ENCODE measurements around the gene ANKRD16. TPM values are rescaled to one million over a fixed set of nuclear protein-coding genes. Genes with fewer than 3 reads are reported as not detected.
"Not testable (repeated sequence)": the region's sequence is repeated elsewhere in the genome, so short reads cannot be mapped to it uniquely, and the experiment has no call there.

The ANKRD16 gene
- total RNA-seq, 2 donors from 2014 or later: 3.2 to 4.0 TPM

DNA sequence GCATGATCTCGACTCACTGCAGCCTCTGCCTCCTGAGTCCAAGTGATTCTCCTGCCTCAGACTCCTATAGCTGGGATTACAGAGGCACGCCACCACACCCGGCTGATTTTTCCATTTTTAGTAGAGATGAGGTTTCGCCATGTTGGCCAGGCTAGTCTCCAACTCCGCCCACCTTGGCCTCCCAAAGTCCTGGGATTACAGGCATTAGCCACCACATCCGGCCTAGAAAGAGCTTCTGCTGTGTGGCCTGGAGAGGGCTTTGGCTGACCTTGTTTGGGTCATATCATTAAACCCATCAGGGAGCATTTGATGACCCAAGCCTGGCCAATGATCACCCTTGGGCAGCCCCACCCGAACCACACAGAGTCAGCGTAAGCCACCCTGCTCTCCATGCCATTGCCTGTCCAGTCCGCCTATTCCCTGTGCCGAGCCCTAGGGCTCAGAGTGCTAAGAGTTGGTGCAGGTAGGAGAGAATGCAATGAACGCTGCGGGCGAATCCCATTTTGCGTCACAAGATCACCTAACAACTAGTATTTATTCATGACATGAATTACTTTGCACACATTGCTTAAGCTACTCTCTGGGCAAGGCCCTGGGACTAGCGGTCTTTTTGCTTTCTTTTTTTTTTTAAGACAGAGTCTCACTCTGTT lies 54.1 kb downstream of the ANKRD16 start:
- Mint-ChIP-seq H3K36me3 (ENCODE audit: low read depth) (no peaks in the 10 kb centered on the region), H3K4me1 (peaks cover 2% of the 10 kb centered on the region), H3K4me3 (no peak overlapping the region), H3K27ac (no peak overlapping the region), H3K27me3 (peaks cover 6% of the 10 kb centered on the region)
- DNase-seq (no peak), ATAC-seq (no peak)
- H3K9me3 ChIP-seq (ENCODE audit: control insufficient read depth, low read length, poor library complexity, severe bottlenecking): no peaks in the 10 kb centered on the region

DNA sequence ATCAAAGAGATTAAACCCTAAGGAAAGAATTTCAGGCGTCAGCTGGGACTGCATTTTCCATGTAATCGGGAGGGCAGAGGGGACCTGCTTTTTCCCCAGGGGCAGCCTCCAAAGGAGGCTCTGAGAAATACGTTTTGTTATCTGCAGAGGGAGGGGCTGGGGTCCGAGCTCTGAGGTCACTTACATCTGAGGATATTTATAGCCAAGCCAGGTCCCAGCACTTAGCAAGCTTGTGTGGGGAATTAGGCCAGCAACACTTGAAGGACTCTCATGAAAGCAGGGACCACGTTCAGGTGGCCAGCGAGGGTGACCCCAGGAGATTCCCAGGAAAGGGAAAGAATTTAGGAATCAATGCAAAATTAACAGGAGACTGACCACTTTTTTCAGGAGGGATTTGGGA lies 55.9 kb downstream of the ANKRD16 start:
- Mint-ChIP-seq H3K4me1 (peaks cover 2% of the 10 kb centered on the region), H3K27ac (no peak overlapping the region), H3K27me3 (peaks cover 6% of the 10 kb centered on the region), H3K4me3 (no peak overlapping the region), H3K36me3 (ENCODE audit: low read depth) (no peaks in the 10 kb centered on the region)
- H3K9me3 ChIP-seq (ENCODE audit: control insufficient read depth, low read length, poor library complexity, severe bottlenecking): no peaks in the 10 kb centered on the region
- no peak for DNase-seq
- no peak for ATAC-seq

DNA sequence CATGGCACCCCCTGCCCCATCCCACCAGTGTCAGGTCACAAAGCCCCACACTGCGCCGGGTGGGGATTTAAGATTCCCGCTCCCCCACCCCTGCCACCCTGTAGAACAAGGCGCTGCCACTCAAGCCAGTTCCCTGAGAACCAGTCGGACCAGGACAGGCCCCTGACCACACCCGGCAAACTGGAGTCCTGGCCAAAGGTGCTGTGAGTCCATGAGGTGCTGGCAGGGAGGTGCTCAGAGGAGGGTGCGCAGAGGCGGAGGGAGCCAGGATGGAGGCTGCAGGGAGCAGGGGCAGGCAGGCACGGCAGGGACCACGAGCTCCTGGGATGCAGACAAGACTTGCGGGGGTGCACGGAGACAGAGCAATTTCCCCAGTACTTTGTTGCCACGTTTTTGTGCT lies 56.7 kb downstream of the ANKRD16 start:
- Mint-ChIP-seq H3K27ac (no peak overlapping the region), H3K27me3 (peaks cover under 1% of the 10 kb centered on the region), H3K36me3 (ENCODE audit: low read depth) (no peaks in the 10 kb centered on the region), H3K4me1 (peaks cover 2% of the 10 kb centered on the region), H3K4me3 (no peak overlapping the region)
- no peak for DNase-seq
- no peaks in the 10 kb centered on the region for H3K9me3 ChIP-seq (ENCODE audit: control insufficient read depth, low read length, poor library complexity, severe bottlenecking)
- ATAC-seq: no peak

DNA sequence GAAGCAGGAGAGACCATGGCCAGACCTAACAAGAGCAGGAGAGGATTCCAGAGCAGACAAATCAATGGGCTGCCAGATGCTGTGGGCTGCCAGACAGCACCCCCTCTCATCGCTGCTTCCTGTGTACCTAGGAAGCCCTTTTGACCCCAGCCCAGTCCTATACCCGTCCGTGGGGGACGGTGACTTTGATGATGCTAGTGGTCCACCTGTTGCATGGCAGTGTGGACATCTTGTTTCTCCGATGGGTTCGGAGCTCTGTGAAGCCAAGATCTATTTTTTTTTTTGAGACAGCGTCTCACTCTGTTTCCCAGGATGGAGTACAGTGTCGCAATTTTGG lies 58.3 kb downstream of the ANKRD16 start:
- Mint-ChIP-seq H3K27ac (no peak overlapping the region), H3K36me3 (ENCODE audit: low read depth) (no peaks in the 10 kb centered on the region), H3K27me3 (no peaks in the 10 kb centered on the region), H3K4me3 (no peak overlapping the region), H3K4me1 (peaks cover 2% of the 10 kb centered on the region)
- DNase-seq (no peak), ATAC-seq (no peak)
- H3K9me3 ChIP-seq (ENCODE audit: control insufficient read depth, low read length, poor library complexity, severe bottlenecking): no peaks in the 10 kb centered on the region

DNA sequence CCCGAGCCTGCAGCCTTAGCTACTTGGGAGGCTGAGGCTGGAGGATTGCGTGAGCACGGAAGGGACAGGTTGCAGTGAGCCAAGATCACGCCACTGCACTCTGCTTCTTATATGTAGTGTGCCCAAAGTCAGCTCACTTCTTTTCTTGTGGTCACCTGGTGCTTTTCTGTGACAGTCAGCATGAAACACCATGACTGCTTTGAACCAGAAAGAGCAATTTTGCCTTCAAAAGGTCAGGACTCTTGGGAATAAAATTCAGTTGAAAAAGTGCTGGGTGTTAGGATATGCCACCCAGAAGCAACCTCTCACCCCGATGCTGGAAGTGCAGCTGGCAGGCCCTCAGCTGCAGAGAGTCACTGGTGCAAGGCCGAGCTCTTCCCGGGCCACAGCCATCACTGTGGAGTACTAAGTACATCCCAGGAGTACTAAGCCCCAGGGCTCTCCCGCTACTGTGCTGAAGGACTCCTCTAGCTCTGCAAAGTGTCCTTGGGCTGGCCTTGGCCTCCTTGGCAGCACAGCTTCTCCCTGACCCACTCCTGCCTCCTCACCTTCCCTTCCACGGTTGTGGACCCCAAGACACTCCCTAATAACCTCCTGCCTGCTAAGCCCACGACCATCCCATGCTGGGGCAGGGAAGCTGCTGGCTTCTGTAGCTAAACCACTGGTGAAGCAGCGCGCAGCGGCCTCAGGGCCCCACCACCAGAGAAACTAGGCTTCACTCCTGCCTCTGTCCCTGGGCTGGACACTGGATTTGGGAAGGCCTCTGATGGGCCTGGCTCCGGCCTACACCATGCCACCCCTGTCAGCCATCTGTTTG lies 58.9 kb downstream of the ANKRD16 start:
- H3K27me3 Mint-ChIP-seq: no peaks in the 10 kb centered on the region
- ATAC-seq (no peak), DNase-seq (no peak)
- no peak overlapping the region for H3K4me3 Mint-ChIP-seq
- H3K9me3 ChIP-seq (ENCODE audit: control insufficient read depth, low read length, poor library complexity, severe bottlenecking): no peaks in the 10 kb centered on the region
- no peaks in the 10 kb centered on the region for H3K36me3 Mint-ChIP-seq (ENCODE audit: low read depth)
- peaks cover 2% of the 10 kb centered on the region for H3K4me1 Mint-ChIP-seq
- H3K27ac Mint-ChIP-seq: no peak overlapping the region

DNA sequence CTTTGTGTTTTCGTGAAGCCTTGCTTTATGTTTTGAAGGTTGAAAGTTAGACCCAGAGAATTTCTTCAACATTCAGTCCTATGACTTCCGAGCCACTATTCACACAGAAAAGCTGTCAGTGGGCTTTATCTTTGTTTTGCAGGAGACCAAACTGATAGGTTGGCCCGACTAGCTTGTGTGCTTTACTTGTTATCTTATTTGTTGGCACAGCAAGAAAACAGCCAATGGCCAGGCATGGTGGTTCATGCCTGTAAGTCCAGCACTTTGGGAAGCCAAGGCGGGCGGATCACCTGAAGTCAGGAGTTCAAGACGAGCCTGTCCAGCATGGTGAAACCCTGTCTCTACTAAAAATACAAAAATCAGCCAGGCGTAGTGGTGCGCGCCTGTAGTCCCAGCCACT lies 60.4 kb downstream of the ANKRD16 start:
- ATAC-seq: no peak
- no peak for DNase-seq
- Mint-ChIP-seq H3K27ac (no peak overlapping the region), H3K27me3 (no peaks in the 10 kb centered on the region), H3K36me3 (ENCODE audit: low read depth) (no peaks in the 10 kb centered on the region), H3K4me1 (peaks cover 2% of the 10 kb centered on the region), H3K4me3 (no peak overlapping the region)
- H3K9me3 ChIP-seq (ENCODE audit: control insufficient read depth, low read length, poor library complexity, severe bottlenecking): no peaks in the 10 kb centered on the region

DNA sequence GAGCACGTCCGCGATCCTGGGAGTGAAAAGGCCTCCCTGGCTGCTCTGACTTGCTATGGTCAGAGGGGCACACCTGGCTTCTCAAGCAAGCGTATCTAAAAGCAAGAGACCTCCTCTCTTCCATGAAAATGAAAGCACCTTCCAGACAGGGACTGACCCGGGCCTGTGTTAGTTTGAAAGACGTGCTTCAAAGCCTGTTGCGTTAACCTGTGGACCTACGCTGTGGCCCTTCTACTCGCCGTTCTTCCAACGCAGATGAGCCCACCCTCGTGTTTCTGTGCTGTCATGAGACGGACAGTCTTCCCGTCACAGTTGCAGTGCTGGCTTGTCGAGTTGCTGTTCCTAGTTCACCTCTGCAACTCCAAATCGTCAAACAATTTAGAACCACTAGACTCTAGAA lies 61.0 kb downstream of the ANKRD16 start:
- DNase-seq (no peak), ATAC-seq (no peak)
- H3K36me3 Mint-ChIP-seq (ENCODE audit: low read depth): no peaks in the 10 kb centered on the region
- no peak overlapping the region for H3K4me3 Mint-ChIP-seq
- no peaks in the 10 kb centered on the region for H3K9me3 ChIP-seq (ENCODE audit: control insufficient read depth, low read length, poor library complexity, severe bottlenecking)
- H3K4me1 Mint-ChIP-seq: peaks cover 2% of the 10 kb centered on the region
- no peak overlapping the region for H3K27ac Mint-ChIP-seq
- H3K27me3 Mint-ChIP-seq: no peaks in the 10 kb centered on the region

DNA sequence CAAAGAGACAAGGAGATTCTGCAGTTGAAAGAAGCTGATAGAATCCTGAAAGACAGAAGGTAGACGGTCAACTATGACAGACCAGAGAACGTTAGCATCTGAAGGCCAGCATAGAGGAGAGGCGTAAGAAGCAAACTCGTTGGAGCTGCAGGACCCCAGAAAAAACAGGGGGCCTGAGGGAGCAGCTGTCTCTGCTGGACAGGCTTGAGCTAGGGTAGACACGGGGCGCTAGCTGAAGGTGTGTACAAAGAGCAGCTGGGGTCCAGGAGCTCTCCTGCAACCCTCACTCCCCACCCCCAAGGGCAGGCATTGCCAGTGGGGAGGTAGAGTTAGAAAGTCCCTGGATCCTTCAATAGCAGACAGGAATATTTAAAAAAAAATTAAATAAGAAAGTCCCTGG lies 61.9 kb downstream of the ANKRD16 start:
- Mint-ChIP-seq H3K27ac (no peak overlapping the region), H3K4me3 (no peak overlapping the region), H3K36me3 (ENCODE audit: low read depth) (no peaks in the 10 kb centered on the region), H3K27me3 (no peaks in the 10 kb centered on the region), H3K4me1 (peaks cover 2% of the 10 kb centered on the region)
- no peak for ATAC-seq
- DNase-seq: no peak
- no peaks in the 10 kb centered on the region for H3K9me3 ChIP-seq (ENCODE audit: control insufficient read depth, low read length, poor library complexity, severe bottlenecking)

DNA sequence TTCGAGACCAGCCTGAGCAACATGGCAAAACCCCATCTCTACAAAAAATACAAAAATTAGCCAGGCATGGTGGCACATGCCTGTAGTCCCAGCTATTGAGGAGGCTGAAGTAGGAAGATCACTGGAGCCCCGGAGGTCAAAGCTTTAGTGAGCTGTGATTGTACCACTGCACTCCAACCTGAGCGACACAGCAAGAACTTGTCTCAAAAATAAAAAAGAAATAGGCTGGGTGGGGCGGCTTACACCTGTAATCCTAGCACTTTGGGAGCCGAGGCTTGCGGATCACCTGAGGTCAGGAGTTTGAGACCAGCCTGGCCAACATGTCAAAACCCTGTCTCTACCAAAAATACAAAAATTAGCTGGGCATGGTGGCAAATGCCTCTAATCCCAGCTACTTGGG lies 63.2 kb downstream of the ANKRD16 start:
- not testable (repeated sequence) for H3K36me3 Mint-ChIP-seq (ENCODE audit: low read depth); H3K4me1 Mint-ChIP-seq; H3K9me3 ChIP-seq (ENCODE audit: control insufficient read depth, low read length, poor library complexity, severe bottlenecking); ATAC-seq; DNase-seq; H3K27ac Mint-ChIP-seq; H3K4me3 Mint-ChIP-seq; H3K27me3 Mint-ChIP-seq

DNA sequence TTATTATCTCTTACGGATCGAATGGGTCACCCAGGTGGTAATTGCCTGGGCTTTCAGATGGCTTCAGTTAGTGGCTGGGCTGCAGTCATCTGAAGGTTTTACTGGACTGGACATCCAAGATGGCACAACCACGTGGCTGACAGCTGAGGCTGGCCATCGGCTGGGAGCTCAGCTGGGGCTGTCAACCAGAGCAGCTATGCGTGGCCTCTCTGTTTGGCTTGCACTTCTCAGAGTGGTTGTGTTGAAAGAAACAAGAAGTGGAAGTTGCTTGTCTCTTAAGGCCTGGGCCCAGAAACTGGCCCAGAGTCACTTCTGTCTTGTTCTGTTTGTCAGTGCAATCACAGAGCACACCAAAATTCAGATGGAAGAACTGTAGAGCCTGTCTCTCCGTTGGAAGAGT lies 70.8 kb downstream of the ANKRD16 start:
- H3K27ac Mint-ChIP-seq: no peak overlapping the region
- DNase-seq: no peak
- no peak overlapping the region for H3K4me3 Mint-ChIP-seq
- H3K36me3 Mint-ChIP-seq (ENCODE audit: low read depth): no peaks in the 10 kb centered on the region
- peaks cover 13% of the 10 kb centered on the region for H3K4me1 Mint-ChIP-seq
- no peak for ATAC-seq
- H3K9me3 ChIP-seq (ENCODE audit: control insufficient read depth, low read length, poor library complexity, severe bottlenecking): peaks cover 3% of the 10 kb centered on the region
- H3K27me3 Mint-ChIP-seq: no peaks in the 10 kb centered on the region

DNA sequence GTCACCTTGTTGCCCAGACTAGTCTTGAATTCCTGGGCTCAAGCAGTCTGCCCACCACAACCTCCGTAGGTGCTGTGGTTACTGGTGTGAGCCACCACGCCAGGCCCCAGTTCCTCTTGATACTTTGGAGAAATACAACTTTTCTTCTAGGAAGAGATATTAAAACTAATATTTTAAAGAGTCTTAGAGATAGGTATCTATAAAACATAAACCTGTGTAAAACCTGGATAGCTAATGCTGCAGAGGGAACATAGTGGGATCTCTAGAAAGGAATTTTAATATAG lies 71.7 kb downstream of the ANKRD16 start:
- H3K9me3 ChIP-seq (ENCODE audit: control insufficient read depth, low read length, poor library complexity, severe bottlenecking): peaks cover 3% of the 10 kb centered on the region
- DNase-seq: no peak
- no peak for ATAC-seq
- Mint-ChIP-seq H3K27me3 (no peaks in the 10 kb centered on the region), H3K4me1 (peaks cover 13% of the 10 kb centered on the region), H3K27ac (peak overlapping the region; percentile 90), H3K36me3 (ENCODE audit: low read depth) (no peaks in the 10 kb centered on the region), H3K4me3 (no peak overlapping the region)

DNA sequence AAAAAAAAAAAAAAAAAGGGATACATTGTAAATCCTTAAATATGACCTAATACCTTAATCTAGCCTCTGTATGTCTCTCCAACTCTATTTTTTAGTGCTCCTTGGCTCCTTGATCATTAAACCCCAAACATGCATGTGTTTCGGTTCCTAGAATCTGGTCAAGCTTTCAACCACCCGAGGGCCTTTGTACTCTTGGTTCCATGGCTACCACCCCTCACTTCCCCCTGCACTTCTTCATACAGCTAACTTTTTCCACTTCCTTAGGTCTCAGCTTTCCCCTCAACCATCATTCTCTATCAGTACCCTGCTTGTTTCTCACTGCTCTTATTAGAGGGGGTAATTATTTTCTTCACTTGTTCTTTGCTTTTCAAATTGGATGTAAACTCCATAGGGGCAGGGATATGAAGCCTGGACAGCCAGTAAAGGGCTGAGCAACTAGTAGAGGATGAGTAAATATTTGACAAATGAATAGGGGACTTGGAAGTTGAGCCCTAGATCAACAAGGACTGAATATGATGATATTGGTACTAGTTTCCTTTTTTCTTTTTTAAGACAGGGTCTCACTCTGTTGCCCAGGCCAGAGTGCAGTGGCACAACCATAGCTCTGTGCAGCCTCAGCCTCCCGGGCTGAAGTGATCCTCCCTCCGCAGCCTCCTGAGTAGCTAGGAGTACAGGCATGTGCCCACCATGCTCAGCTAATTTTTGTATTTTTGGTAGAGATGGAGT lies 72.2 kb downstream of the ANKRD16 start:
- DNase-seq (no peak), ATAC-seq (no peak)
- H3K4me3 Mint-ChIP-seq: peak overlapping the region; percentile 51
- peaks cover 13% of the 10 kb centered on the region for H3K4me1 Mint-ChIP-seq
- H3K36me3 Mint-ChIP-seq (ENCODE audit: low read depth): no peaks in the 10 kb centered on the region
- H3K9me3 ChIP-seq (ENCODE audit: control insufficient read depth, low read length, poor library complexity, severe bottlenecking): peaks cover 3% of the 10 kb centered on the region
- H3K27ac Mint-ChIP-seq: peak overlapping the region; percentile 90
- H3K27me3 Mint-ChIP-seq: no peaks in the 10 kb centered on the region

DNA sequence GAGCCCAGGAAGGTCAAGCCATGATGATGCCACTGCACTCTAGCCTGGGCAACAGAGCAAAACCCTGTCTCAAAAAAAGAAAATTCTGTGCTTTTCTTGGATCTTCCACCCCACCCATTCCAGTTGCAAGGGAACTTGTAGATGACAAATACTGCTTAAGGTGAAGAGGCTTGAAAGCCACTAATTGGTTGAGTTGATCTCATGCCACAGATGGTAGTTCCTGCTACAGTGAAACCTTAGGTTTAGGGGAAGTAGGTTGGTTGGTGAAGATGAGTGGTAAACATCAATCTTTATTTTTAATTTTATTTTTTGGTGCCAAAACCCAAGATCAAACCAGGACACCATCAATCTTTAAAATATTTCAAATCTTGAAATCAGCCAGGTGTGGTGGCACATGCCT lies 73.5 kb downstream of the ANKRD16 start:
- H3K9me3 ChIP-seq (ENCODE audit: control insufficient read depth, low read length, poor library complexity, severe bottlenecking): peaks cover 3% of the 10 kb centered on the region
- DNase-seq (no peak), ATAC-seq (no peak)
- Mint-ChIP-seq H3K27me3 (no peaks in the 10 kb centered on the region), H3K36me3 (ENCODE audit: low read depth) (peaks cover 3% of the 10 kb centered on the region), H3K4me3 (no peak overlapping the region), H3K27ac (peak overlapping the region; percentile 97), H3K4me1 (peaks cover 19% of the 10 kb centered on the region)

Measured in T-helper 17 cell (primary cell).